ENCODE results near the gene NUP35. TPM values are rescaled to one million over a fixed set of nuclear protein-coding genes. Genes with fewer than 3 reads are reported as not detected.

The NUP35 gene
- total RNA-seq (10 to 100 TPM; 11.0 to 19.5 (median 16.4) TPM), total RNA-seq (12.1 to 91.0 (median 19.4) reads per million in 29 experiments)
- total RNA-seq (2013): 19.6 TPM

GRCh38 chr2:183124222-183124956 is at the start of gene NUP35:
TSS of gene NUP35 (plus strand) at chr2:183124443. CDS start at chr2:183124458, 15 bp downstream.
- H3K36me3 Mint-ChIP-seq: peaks cover 6% of the 10 kb centered on the region
- DNase-seq (peak; percentile 62 to 91 (median 76)), ATAC-seq (replicated peaks in 1 of 4) (peak; percentile 95 to 96 (median 96))
- CTCF ChIA-PET: interaction anchor here in 1 of 2 donors (0.8 to 1.2 kb wide), 2 partner anchors 45 to 47 kb away, joined by 3 to 4 read pairs; no protein-coding TSS in a partner anchor
- no peaks in the 10 kb centered on the region for H3K27me3 ChIP-seq (replicated peaks in 1 of 2; ENCODE audit: control insufficient read depth in 2 of 2, extremely low read depth in 1 of 2, insufficient read depth in 2 of 2, low read length in 1 of 2)
- H3K4me1 ChIP-seq (ENCODE audit: control insufficient read depth in 1 of 2, extremely low read depth in 1 of 2, insufficient read depth in 2 of 2, low read length in 2 of 2): peaks cover 12 to 15% of the 10 kb centered on the region in 2 experiments
- POLR2A ChIA-PET: no interaction called here
- H3K9me3 ChIP-seq: no peaks in the 10 kb centered on the region
- peaks cover 0 to 9% of the 10 kb centered on the region in 2 donors for H3K36me3 ChIP-seq (ENCODE audit: control insufficient read depth in 2 of 2, extremely low read depth in 1 of 2, insufficient read depth in 1 of 2, low read length in 1 of 2)
- H3K9me3 Mint-ChIP-seq: no peaks in the 10 kb centered on the region
- H3K4me1 Mint-ChIP-seq: peaks cover 33 to 44% (median 40%) of the 10 kb centered on the region in 3 donors
- H3K27ac Mint-ChIP-seq: peak within 1 kb of the TSS; percentile 94 to 97
- peak within 1 kb of the TSS; percentile 91 to 97 for H3K4me3 ChIP-seq (ENCODE audit: control insufficient read depth in 1 of 2, extremely low read depth in 1 of 2, low read length in 1 of 2)
- H3K4me3 Mint-ChIP-seq: peak within 1 kb of the TSS; percentile 93 to 96 (median 95)
- peaks cover 7 to 9% of the 10 kb centered on the region in 2 donors for H3K27me3 Mint-ChIP-seq
- under 1% methylated on average over 36 of the region's 43 CpGs for WGBS (ENCODE audit: insufficient coverage)
- H3K27ac ChIP-seq (ENCODE audit: low read length): peak within 1 kb of the TSS; percentile 92

- H3K4me3 Mint-ChIP-seq: peak overlapping the region; percentile 86 to 92 (median 91)
- ChIA-PET POLR2A (no interaction called here), CTCF (interaction anchor here (1.2 to 1.3 kb wide), 2 partner anchors 45 to 47 kb away, joined by 3 read pairs; no protein-coding TSS in a partner anchor)
- no peak overlapping the region for H3K27ac ChIP-seq (ENCODE audit: low read length)
- peaks cover 5 to 6% (median 6%) of the 10 kb centered on the region in 3 donors for H3K4me1 Mint-ChIP-seq
- peaks cover 0 to 4% of the 10 kb centered on the region in 2 experiments for H3K27me3 ChIP-seq (replicated peaks in 1 of 2; ENCODE audit: control insufficient read depth in 2 of 2, extremely low read depth in 1 of 2, insufficient read depth in 2 of 2, low read length in 1 of 2)
- no peaks in the 10 kb centered on the region for H3K9me3 Mint-ChIP-seq
- H3K36me3 Mint-ChIP-seq: no peaks in the 10 kb centered on the region
- ATAC-seq (replicated peaks in 1 of 4) (peak; percentile 34 to 51 (median 45)), DNase-seq (peak in 6 of 35 experiments; percentile 1 to 14 (median 6))
- H3K4me1 ChIP-seq (ENCODE audit: control insufficient read depth in 1 of 2, extremely low read depth in 1 of 2, insufficient read depth in 2 of 2, low read length in 2 of 2): peaks cover 2 to 5% of the 10 kb centered on the region in 2 experiments
- H3K4me3 ChIP-seq (ENCODE audit: control insufficient read depth in 1 of 2, extremely low read depth in 1 of 2, low read length in 1 of 2): peak overlapping the region; percentile 62 to 77
- peak overlapping the region; percentile 60 to 83 for H3K27ac Mint-ChIP-seq
- H3K36me3 ChIP-seq (ENCODE audit: control insufficient read depth in 2 of 2, extremely low read depth in 1 of 2, insufficient read depth in 1 of 2, low read length in 1 of 2): no peaks in the 10 kb centered on the region
- H3K27me3 Mint-ChIP-seq: no peaks in the 10 kb centered on the region
- 0% methylated on average over 4 of the region's 8 CpGs for WGBS (ENCODE audit: insufficient coverage)
- H3K9me3 ChIP-seq: no peaks in the 10 kb centered on the region
These were observed 46.1 kb upstream of the NUP35 start for GRCh38 chr2:183078163-183078463.

GRCh38 chr2:183078464-183079138 is 45.6 kb upstream of the NUP35 start, which contains the start of gene DUSP19:
TSS of gene DUSP19 (plus strand) at chr2:183078747. CDS start at chr2:183078934, 187 bp downstream.
- H3K27ac Mint-ChIP-seq: peak within 1 kb of the TSS; percentile 60 to 83
- no peaks in the 10 kb centered on the region for H3K27me3 Mint-ChIP-seq
- under 1% methylated on average over 15 of the region's 20 CpGs for WGBS (ENCODE audit: insufficient coverage)
- peaks cover 2 to 5% of the 10 kb centered on the region in 2 experiments for H3K4me1 ChIP-seq (ENCODE audit: control insufficient read depth in 1 of 2, extremely low read depth in 1 of 2, insufficient read depth in 2 of 2, low read length in 2 of 2)
- ChIA-PET CTCF (interaction anchor here (1.1 to 1.6 kb wide), 4 partner anchors 16 to 45 kb away, joined by 3 to 11 read pairs (median 4); partner anchors contain the start of gene NUP35 (in 1 of the 2)), POLR2A (interaction anchor here in 1 of 2 donors (0.6 kb wide), 1 partner anchor 319 kb away, joined by 5 read pairs; no protein-coding TSS in a partner anchor)
- peak; percentile 73 to 87 (median 80) for ATAC-seq (replicated peaks in 1 of 4)
- H3K27me3 ChIP-seq (replicated peaks in 1 of 2; ENCODE audit: control insufficient read depth in 2 of 2, extremely low read depth in 1 of 2, insufficient read depth in 2 of 2, low read length in 1 of 2): peaks cover 0 to 4% of the 10 kb centered on the region in 2 experiments
- DNase-seq: peak; percentile 26 to 88 (median 57)
- peak within 1 kb of the TSS; percentile 62 to 77 for H3K4me3 ChIP-seq (ENCODE audit: control insufficient read depth in 1 of 2, extremely low read depth in 1 of 2, low read length in 1 of 2)
- H3K4me1 Mint-ChIP-seq: peaks cover 5 to 6% (median 6%) of the 10 kb centered on the region in 3 donors
- no peaks in the 10 kb centered on the region for H3K36me3 Mint-ChIP-seq
- peak within 1 kb of the TSS; percentile 86 to 92 (median 91) for H3K4me3 Mint-ChIP-seq
- no peaks in the 10 kb centered on the region for H3K9me3 Mint-ChIP-seq
- H3K36me3 ChIP-seq (ENCODE audit: control insufficient read depth in 2 of 2, extremely low read depth in 1 of 2, insufficient read depth in 1 of 2, low read length in 1 of 2): no peaks in the 10 kb centered on the region
- no peaks in the 10 kb centered on the region for H3K9me3 ChIP-seq
- no peak within 1 kb of the TSS for H3K27ac ChIP-seq (ENCODE audit: low read length)

GRCh38 chr2:183079139-183079775 is 45.0 kb upstream of the NUP35 start:
- Histone ChIP-seq H3K9me3 (no peaks in the 10 kb centered on the region), H3K4me1 (ENCODE audit: control insufficient read depth in 1 of 2, extremely low read depth in 1 of 2, insufficient read depth in 2 of 2, low read length in 2 of 2) (peaks cover 2 to 5% of the 10 kb centered on the region in 2 experiments), H3K27me3 (replicated peaks in 1 of 2; ENCODE audit: control insufficient read depth in 2 of 2, extremely low read depth in 1 of 2, insufficient read depth in 2 of 2, low read length in 1 of 2) (peaks cover 0 to 4% of the 10 kb centered on the region in 2 experiments), H3K36me3 (ENCODE audit: control insufficient read depth in 2 of 2, extremely low read depth in 1 of 2, insufficient read depth in 1 of 2, low read length in 1 of 2) (no peaks in the 10 kb centered on the region), H3K27ac (ENCODE audit: low read length) (no peak overlapping the region), H3K4me3 (ENCODE audit: control insufficient read depth in 1 of 2, extremely low read depth in 1 of 2, low read length in 1 of 2) (peak overlapping the region; percentile 62 to 77)
- ChIA-PET POLR2A (interaction anchor here (0.6 to 0.7 kb wide), 2 partner anchors 303 to 319 kb away, joined by 3 to 5 read pairs; no protein-coding TSS in a partner anchor), CTCF (interaction anchor here (0.6 to 1.6 kb wide), 4 partner anchors 14 to 45 kb away, joined by 3 to 11 read pairs (median 4); partner anchors contain the start of gene NUP35 (in 1 of the 2))
- peak overlapping the region; percentile 86 to 92 (median 91) for H3K4me3 Mint-ChIP-seq
- H3K36me3 Mint-ChIP-seq: no peaks in the 10 kb centered on the region
- ATAC-seq (replicated peaks in 1 of 4) (peak; percentile 40 to 54 (median 48)), DNase-seq (peak in 1 of 35 experiments; percentile 36)
- peaks cover 5 to 6% (median 6%) of the 10 kb centered on the region in 3 donors for H3K4me1 Mint-ChIP-seq
- 27% methylated on average over 6 of the region's 13 CpGs for WGBS (ENCODE audit: insufficient coverage)
- peak overlapping the region; percentile 60 to 83 for H3K27ac Mint-ChIP-seq
- H3K27me3 Mint-ChIP-seq: no peaks in the 10 kb centered on the region
- no peaks in the 10 kb centered on the region for H3K9me3 Mint-ChIP-seq

- Histone ChIP-seq H3K27ac (ENCODE audit: low read length) (no peak overlapping the region), H3K27me3 (replicated peaks in 1 of 2; ENCODE audit: control insufficient read depth in 2 of 2, extremely low read depth in 1 of 2, insufficient read depth in 2 of 2, low read length in 1 of 2) (no peaks in the 10 kb centered on the region), H3K4me3 (ENCODE audit: control insufficient read depth in 1 of 2, extremely low read depth in 1 of 2, low read length in 1 of 2) (no peak overlapping the region), H3K4me1 (ENCODE audit: control insufficient read depth in 1 of 2, extremely low read depth in 1 of 2, insufficient read depth in 2 of 2, low read length in 2 of 2) (peaks cover 2 to 5% of the 10 kb centered on the region in 2 experiments), H3K9me3 (no peaks in the 10 kb centered on the region), H3K36me3 (ENCODE audit: control insufficient read depth in 2 of 2, extremely low read depth in 1 of 2, insufficient read depth in 1 of 2, low read length in 1 of 2) (no peaks in the 10 kb centered on the region)
- Mint-ChIP-seq H3K36me3 (no peaks in the 10 kb centered on the region), H3K4me3 (no peak overlapping the region), H3K4me1 (peaks cover 5 to 6% (median 6%) of the 10 kb centered on the region in 3 donors), H3K27ac (no peak overlapping the region), H3K27me3 (no peaks in the 10 kb centered on the region), H3K9me3 (no peaks in the 10 kb centered on the region)
- DNase-seq: no peak
- POLR2A ChIA-PET: interaction anchor here (0.6 to 0.7 kb wide), 2 partner anchors 36 to 166 kb away, joined by 3 to 7 read pairs; no protein-coding TSS in a partner anchor
- no peak for ATAC-seq (replicated peaks in 1 of 4)
- CTCF ChIA-PET: no interaction called here
- no CpG with 5 or more reads among the region's 1 CpG for WGBS (ENCODE audit: insufficient coverage)
These were observed 42.3 kb upstream of the NUP35 start for GRCh38 chr2:183081911-183082310.

Data from T-cell (primary cell).